HG03521 (cell line): ENCODE data around the gene OR1F1.
"Not testable (repeated sequence)": the region's sequence is repeated elsewhere in the genome, so short reads cannot be mapped to it uniquely, and the experiment has no call there.

Experiments used
- ATAC-seq: cut with Tn5 transposase; IDR thresholded peaks from one replicate; pipeline ENCODE4 v1.9.1; 2021; ENCODE audit warnings: mild to moderate bottlenecking, moderate library complexity; ENCODE audit not compliant: unreplicated experiment

OR1F1 gene

DNA sequence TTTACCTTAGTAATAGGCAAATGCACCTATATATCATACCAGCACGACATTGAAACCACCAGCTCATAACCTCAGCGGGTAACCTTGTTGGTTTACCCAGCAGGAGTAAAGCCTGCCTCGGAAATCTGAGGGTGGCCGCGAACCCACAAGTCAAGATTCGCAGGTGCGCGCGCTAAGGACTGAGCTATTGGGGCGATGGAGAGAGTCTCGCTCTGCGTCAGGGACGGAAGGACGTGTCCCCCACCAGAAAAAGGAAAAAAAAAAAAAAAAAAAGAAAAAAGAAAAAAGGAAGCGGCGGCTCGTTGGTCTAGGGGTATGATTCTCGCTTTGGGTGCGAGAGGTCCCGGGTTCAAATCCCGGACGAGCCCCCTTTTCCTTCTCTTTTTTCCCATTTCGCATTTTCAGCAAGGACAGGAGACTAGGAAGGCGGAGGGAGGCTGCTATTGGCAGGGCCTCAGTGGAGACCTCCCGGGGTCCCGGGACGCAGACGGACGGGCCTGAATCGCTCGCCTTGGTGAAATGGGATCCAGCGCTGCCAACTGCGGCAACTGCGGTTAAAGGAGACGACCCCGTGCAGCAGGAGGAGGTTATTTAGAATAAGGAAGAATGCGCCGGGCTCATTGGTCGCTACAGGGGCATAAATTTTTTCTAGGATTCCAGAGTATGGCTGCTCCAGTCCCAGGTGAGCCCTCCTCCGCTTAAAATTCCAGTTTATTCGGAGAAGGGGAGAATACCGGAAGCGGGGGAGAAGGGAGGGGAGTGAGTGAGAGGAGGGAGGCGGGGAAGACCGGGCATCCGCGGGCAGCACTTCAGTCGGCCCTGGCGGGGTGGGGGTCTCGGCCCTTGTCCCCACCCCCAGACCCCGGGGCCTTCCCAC is at the start of gene OR1F1:
Gene OR1F1, plus strand, starts transcription at position 407 of the 877 bp plus-strand sequence.
- no peak for ATAC-seq

DNA sequence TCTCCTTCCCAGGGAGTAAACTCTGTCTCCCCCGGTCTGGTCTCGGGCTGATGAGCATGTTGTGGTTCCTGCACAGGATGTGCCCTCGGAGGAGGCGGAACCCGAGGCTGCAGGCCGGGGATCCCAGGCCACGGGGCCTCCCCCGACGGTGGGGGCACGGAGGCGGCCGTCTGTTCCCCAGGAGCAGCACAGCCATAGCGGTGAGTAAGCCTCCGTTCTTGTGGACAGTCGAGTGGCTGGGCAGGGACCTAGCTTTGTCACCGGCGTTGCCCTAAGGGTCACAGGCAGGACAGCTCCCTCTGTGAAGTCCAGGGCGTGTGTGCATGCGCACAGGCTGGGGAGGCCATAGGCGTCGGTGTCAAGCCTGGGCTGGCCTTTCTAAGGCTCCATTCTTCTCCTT is 49.7 kb upstream of the OR1F1 start:
- no peak for ATAC-seq

DNA sequence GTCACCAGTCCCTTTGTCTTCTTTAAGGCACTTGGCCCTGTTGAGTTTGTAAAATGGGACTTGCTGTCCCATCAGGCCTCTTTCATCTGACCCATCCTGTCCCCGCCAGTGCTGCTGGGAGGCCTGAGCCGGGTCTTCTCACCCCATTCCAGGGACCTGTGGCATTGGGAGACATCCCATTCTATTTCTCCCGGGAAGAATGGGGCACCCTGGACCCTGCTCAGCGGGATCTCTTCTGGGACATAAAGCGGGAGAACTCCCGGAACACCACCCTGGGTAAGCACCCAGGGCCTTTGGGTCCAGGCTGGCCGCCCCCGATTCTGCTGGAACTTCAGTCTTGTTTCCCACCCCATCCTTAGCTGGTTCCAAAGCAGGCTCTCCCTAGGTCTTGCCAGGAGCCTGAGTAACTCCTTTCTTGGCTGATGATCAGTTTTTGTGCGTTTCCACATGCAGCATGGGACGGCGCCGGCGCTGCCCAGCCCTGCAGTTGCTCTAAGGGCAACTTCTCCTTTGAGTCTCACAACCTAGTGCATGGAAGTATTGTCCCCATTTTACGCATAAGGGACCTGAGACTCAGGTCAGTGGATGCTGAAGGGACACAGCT is 49.1 kb upstream of the OR1F1 start:
- no peak for ATAC-seq

DNA sequence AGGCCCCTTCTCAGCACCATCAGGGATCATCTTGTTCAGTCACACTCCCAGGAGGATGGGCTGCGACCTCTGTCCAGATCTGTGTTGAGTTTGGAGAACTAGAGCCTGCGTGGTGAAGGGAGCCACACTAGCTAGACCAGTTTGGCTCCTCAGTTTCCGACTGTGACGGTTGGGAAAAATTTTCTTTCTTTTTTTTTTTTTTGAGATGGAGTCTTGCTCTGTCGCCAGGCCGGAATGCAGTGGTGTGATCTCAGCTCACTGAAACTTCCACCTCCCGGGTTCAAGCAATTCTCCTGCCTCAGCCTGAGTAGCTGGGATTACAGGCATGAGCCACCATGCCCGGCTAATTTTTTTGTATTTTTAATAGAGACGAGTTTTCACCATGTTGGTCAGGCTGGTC is 48.4 kb upstream of the OR1F1 start:
- ATAC-seq, result not testable (repeated sequence)

DNA sequence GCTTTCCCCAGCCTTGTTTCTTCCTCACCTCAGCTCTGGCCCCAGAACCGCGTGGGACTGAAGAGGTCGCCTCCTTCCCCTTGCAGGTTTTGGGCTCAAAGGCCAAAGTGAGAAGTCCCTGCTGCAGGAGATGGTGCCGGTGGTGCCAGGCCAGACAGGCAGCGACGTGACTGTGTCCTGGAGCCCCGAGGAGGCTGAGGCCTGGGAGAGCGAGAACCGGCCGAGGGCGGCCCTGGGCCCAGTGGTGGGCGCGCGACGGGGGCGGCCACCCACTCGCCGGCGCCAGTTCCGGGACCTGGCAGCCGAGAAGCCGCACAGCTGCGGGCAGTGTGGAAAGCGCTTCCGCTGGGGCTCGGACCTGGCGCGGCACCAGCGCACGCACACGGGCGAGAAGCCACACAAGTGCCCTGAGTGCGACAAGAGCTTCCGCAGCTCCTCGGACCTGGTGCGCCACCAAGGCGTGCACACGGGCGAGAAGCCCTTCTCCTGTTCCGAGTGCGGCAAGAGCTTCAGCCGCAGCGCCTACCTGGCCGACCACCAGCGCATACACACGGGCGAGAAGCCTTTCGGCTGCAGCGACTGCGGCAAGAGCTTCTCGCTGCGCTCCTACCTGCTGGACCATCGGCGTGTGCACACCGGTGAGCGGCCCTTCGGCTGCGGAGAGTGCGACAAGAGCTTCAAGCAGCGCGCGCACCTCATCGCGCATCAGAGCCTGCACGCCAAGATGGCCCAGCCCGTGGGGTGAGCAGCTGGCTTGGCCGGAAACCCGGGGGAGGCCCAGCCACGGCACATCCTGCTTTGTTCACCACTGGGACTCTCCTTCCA is 47.2 kb upstream of the OR1F1 start:
- no peak for ATAC-seq

DNA sequence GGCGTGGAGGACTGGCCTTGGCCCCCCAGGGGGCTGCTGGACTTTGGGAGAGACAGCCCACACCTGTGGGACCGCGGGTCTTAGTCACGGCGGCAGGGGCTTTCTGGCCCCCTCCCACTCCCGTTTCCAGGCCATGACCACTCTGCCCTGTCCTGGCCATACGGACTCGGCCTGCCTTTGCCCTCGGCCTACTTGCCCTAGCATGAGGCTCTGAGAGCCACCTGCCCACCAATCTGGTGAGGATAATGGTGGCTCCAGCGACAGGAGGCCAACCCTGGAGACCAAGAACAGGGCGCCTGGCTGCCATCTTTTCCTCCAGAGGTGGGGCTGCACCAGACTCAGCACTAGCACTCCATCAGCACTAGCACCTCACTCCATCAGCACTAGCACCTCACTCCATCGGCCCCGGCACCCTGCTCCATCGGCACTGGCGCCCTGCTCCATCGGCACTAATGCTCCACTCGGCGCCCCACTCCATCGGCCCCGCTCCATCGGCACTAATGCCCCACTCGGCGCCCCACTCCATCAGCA is 46.2 kb upstream of the OR1F1 start:
- no peak for ATAC-seq

DNA sequence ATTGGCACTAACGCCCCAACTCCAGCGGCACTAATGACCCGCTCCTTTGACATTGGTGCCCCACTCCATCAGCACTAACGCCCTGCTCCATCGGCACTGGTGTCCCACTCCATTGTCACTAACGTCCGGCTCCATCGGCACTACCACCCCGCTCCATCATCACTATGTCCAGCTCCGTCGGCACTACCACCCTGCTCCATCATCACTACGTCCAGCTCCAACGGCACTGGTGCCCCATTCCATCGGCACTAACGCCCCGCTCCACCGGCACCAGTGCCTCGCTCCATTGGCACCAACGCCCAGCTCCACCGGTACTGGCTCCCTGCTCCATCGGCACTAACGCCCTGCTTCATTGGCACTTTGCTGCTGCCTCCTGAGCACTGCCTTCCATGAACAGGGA is 45.7 kb upstream of the OR1F1 start:
- no peak for ATAC-seq

DNA sequence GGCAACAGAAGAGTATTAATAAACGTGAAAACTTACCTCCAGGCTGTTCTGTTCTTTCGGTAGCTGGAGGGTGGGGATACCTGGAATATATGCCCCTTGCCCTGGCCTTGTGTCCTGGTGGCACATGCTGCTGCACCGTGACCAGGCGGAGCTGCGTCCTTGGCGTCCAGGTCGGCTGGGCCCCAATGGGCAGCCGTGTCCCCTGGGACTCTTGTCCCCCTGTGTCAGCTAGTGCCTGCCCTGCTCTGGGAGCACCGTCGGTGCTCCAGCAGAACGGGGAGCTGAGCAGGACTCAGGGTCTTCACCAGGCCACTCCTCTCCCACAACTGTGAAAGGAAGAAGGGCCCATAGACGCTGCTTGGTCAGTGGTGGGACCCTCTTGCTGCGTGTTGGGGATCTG is 45.2 kb upstream of the OR1F1 start:
- ATAC-seq, result no peak

DNA sequence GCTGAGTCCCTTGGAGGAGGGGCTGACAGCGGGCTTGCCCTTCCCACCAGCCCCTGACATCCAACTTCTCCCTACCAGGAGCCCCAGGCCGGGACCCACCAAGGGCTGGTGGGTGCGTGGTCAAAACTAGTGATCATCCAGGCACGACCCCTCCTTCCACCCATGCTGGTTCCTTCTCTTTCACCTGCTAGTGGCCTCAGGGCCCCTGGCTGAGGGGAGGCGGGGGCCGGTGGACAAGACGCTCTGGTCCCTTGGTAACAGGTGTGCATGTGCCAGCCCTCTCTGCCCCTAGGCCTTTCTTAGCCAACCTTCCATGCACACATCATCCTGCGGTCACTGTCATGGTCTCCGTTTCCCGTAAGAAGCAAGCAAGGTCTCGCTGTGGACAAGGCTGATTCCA is 44.8 kb upstream of the OR1F1 start:
- ATAC-seq, result no peak

DNA sequence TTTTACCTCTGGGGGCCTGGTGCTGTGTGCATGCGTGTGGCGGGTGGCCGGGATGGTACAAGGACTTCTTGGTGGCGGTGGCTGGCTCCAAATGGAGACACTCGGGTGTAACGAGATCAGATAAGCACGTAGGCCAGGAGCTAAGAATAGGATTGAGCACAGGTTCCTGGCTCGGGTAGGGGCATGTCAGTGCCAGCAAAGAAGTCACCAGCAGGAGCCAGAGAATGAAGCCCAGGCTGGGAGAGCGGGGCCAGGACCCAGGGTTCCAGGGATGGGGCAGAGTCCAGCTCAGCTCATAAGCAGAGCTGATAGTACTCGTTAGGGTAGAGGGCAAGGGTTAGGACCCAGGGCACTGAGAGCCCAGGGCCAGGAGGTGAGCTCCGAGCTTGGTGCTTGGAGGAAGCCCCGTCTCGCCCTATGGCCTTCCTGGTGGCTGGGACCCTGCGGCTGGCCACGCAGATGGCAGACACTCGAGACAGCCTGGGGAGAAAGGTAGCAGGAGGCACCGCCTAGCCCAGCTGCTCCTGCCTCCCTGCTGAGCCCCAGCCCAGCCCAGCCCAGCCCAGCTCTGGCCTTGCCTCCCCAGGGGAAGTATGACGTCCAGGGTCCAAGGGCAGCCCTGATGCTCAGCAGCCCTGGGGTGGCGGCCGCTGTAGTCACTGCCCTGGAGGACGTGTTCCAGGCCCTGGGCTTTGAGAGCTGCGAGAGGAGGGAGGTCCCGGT is 44.2 kb upstream of the OR1F1 start:
- ATAC-seq, result no peak

DNA sequence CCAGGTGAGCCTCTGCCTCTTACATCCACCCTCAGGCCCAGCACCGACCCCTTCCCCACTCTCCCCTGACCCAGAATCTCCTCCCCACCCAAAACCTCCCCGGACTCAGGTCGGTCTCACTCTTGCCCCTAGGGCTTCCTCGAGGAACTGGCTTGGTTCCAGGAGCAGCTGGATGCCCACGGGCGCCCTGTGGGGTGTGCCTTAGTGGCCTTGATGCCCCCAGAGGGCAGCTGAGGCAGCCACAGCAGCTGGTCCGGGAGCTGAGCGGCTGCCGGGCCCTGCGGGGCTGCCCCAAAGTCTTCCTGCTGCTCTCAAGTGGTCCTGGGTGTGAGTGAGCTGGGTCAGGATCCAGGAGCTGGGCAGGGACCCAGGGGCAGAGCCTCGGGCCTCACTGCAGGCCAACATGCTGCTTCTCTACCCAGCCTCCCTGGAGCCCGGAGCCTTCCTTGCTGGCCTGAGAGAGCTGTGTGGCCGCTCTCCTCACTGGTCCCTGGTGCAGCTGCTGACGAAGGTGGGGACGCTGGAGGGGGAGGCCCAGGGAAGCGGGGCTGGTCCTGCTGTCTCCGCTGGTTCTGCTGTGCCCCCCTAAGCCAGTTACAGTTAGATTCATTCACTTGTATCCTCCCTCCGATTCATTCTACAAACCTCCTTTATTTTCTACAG is 43.6 kb upstream of the OR1F1 start:
- no peak for ATAC-seq

DNA sequence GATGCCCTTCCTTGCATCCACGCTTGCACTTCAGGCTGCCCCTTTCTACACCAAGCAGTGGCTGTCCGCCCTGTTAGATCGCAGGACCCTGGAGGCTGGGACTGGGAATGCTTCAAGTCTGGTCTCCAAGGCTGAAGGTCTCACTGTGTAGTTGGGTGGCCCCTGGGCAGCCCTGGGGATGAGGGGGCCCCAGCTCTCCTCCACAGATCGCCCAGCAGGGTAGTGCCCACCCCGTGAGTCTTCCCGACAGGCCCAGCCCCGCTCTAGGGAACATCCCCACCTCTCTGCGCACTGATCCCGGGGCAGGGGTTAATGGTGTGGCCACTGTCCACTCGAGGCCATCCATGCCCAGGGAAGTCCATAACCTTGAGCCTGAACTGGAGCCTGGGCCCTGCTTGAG is 42.9 kb upstream of the OR1F1 start:
- no peak for ATAC-seq

DNA sequence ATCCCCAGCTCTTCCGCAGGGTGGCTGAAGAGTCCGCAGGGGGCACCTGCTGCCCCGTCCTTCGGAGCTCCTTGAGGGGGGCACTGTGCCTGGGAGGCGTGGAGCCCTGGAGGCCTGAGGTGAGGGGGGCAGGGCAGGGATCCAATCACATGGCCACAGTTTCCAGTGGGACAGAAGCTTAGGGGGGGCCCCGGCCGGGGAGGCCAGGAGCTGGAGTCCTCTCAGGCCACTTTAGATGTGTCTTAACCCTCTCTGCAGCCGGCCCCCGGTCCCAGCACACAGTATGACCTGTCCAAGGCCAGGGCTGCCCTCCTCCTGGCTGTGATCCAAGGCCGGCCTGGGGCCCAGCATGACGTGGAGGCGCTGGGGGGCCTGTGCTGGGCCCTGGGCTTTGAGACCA is 42.3 kb upstream of the OR1F1 start:
- no peak for ATAC-seq

DNA sequence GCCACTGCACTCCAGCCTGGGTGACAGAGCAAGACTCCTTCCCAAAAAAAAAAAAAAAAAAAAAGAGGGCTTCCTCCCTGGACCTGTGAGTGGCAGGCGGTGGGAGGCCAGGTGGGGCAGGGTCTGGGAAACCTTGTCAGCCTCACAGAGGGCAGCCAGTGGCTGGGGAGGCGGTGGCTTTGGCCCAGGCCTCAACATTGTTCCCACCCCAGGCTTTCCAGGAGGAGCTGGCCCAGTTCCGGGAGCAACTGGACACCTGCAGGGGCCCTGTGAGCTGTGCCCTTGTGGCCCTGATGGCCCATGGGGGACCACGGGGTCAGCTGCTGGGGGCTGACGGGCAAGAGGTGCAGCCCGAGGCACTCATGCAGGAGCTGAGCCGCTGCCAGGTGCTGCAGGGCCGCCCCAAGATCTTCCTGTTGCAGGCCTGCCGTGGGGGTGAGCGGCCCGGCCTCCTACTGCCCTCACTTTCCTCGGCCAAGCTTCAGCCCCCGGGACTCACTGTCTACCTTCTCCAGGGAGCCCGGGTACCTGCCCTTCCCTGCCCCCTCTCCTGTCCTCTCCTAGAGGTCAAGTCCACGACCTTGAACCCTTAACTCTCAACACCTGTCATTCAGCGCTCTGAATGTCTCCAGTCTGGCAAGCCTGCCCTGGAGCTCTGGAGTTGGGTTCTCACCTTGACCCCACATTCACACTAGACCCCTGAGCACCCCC is 40.8 kb upstream of the OR1F1 start:
- no peak for ATAC-seq

DNA sequence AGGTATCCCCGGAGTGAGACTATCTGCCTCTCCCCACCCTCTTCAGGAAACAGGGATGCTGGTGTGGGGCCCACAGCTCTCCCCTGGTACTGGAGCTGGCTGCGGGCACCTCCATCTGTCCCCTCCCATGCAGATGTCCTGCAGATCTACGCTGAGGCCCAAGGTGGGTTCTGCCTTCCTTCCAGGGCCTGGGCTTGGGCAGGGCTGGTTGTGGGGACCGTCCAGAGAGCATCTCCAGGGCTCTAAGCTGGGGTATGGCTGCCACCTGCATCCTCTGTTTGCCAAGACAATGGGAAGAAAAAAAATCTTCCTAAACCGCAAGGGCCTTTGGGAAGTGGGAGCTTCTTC is 40.3 kb upstream of the OR1F1 start:
- no peak for ATAC-seq

DNA sequence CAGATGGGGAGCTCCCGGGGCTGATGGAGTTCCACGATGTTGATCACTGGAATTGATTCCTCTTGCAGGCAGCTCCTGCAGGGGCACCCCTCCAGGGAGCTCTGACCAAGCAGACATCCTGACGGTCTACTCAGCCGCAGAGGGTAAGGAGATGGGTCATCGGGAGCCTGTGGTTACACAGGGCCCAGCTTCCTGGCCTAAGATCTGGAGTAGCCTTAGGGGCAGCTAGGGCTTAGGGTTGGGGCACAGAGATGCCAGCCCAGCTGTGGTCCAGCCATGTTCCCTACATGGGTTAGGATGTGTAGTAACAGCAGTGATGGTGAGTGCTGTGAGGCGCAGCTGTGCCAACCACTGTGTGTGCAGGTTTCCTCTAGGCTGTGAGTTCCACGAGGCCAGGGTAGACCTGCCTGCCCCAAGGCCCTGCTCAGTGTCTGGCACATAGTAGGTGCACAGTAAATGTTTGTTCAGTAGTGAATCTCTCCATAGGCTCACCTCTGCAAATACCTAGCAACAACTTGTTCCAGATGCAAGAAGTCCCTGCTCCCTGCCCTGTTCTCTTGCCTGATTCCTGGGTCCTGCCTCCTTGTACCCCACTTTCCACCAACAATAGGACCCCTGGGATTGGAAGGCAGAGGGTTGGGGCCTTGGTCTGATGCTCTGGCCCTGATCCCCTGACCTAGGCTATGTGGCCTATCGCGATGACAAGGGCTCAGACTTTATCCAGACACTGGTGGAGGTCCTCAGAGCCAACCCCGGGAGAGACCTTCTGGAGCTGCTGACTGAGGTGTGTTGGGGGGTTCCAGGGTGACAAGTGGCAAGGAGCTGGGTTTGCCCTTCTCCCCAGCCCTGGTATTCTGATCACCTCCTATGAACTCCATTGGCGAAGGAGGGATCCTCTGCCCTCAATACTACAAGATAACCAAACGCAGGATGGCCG is 39.5 kb upstream of the OR1F1 start:
- ATAC-seq, result no peak

DNA sequence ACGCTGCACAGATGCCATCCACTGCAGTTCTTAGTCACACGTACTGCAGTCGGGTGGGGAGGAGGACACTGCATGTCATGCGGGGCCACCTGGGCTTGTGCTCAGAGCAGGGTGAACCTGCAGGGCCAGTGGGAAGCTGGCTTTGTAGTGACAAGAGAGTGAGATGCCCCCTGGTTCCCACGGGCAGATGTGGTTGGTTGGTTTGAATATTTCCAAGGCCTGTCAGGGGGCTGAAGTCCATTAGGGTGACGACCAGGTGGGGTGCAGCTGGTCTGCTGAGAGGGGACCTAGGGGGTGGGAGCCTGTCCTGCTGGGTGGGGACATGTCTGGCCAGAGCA is 38.8 kb upstream of the OR1F1 start:
- no peak for ATAC-seq

DNA sequence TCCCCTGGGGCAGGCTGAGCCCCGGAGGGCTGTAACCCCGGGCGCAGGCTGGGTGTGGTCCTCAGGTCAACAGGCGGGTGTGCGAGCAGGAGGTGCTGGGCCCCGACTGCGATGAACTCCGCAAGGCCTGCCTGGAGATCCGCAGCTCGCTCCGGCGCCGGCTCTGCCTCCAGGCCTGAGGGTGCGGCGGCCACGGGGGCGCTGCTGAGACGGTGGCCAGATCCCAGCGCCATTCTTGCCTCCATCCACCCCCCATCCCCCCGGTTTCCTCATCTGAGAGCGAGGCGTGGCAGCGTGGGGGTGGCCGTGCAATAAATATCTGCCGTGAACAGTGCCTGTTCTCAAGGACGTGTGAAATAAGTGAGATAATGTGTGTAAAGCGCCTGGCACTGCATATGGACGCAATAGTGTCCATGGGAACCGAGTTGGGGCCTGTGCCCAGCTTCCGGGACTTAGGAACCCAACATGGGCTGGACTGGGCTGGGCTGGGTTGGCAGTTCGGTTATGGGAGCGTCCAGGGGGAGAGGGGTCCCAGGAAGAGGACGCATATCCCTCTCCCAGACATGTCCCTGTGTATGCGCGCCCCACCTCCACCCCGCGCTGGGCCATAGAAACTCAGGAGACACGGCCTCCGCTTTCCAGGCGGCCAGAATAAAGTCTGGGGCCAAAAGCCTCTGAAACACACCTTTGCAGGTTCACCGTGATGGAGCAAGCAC is 38.2 kb upstream of the OR1F1 start:
- peak; percentile 15 for ATAC-seq
